ES-I3 (cell line): Measurements from ENCODE around the gene PAX2.

ENCODE experiments used
- H3K36me3 ChIP-seq: 2 replicates; pipeline ENCODE4 v1.6.1; 2013; ENCODE audit warnings: mild to moderate bottlenecking, low read length, control low read depth, moderate library complexity; ENCODE audit not compliant: insufficient read depth
- H3K4me1 ChIP-seq: 2 replicates; pipeline ENCODE4 v1.6.1; 2013; ENCODE audit warnings: mild to moderate bottlenecking, control low read depth, low read length; ENCODE audit not compliant: insufficient read depth
- H3K9ac ChIP-seq: 2 replicates; pipeline ENCODE4 v1.6.1; 2013; ENCODE audit warnings: low read depth, mild to moderate bottlenecking, low read length, moderate library complexity
- H3K9me3 ChIP-seq: 2 replicates; pipeline ENCODE4 v1.6.1; 2013; ENCODE audit warnings: mild to moderate bottlenecking, low read length, moderate library complexity; ENCODE audit not compliant: control insufficient read depth, insufficient read depth

Gene PAX2

GRCh38 chr10:100873827-100874326, 128.5 kb downstream of the PAX2 start:
- H3K9ac ChIP-seq, result no peak overlapping the region
- H3K4me1 ChIP-seq, result no peaks in the 10 kb centered on the region; the same call in 1 of the 2 replicates
- no peaks in the 10 kb centered on the region for H3K9me3 ChIP-seq
- H3K36me3 ChIP-seq, result no peaks in the 10 kb centered on the region

GRCh38 chr10:100874702-100875483, 129.5 kb downstream of the PAX2 start:
- Histone ChIP-seq H3K9ac (no peak overlapping the region), H3K9me3 (no peaks in the 10 kb centered on the region), H3K36me3 (no peaks in the 10 kb centered on the region), H3K4me1 (no peaks in the 10 kb centered on the region; the same call in 1 of the 2 replicates)

- H3K9me3 ChIP-seq, result no peaks in the 10 kb centered on the region
- no peaks in the 10 kb centered on the region; the same call in 1 of the 2 replicates for H3K4me1 ChIP-seq
- H3K9ac ChIP-seq, result no peak overlapping the region
- no peaks in the 10 kb centered on the region for H3K36me3 ChIP-seq
These were observed 130.2 kb downstream of the PAX2 start for GRCh38 chr10:100875484-100876166.

- H3K9ac ChIP-seq, result no peak overlapping the region
- no peaks in the 10 kb centered on the region for H3K9me3 ChIP-seq
- H3K4me1 ChIP-seq, result no peaks in the 10 kb centered on the region; the same call in 1 of the 2 replicates
- no peaks in the 10 kb centered on the region for H3K36me3 ChIP-seq
These were observed 131.4 kb downstream of the PAX2 start for GRCh38 chr10:100876585-100877460.

GRCh38 chr10:100877461-100877850, 132.1 kb downstream of the PAX2 start:
- Histone ChIP-seq H3K9me3 (no peaks in the 10 kb centered on the region), H3K36me3 (no peaks in the 10 kb centered on the region), H3K4me1 (no peaks in the 10 kb centered on the region; the same call in 1 of the 2 replicates), H3K9ac (no peak overlapping the region)

- no peaks in the 10 kb centered on the region for H3K36me3 ChIP-seq
- no peaks in the 10 kb centered on the region; the same call in 1 of the 2 replicates for H3K4me1 ChIP-seq
- H3K9me3 ChIP-seq, result no peaks in the 10 kb centered on the region
- no peak overlapping the region for H3K9ac ChIP-seq
These were observed 133.0 kb downstream of the PAX2 start for GRCh38 chr10:100878291-100878910.
